OCI-LY1 (cell line): Measurements from ENCODE around the gene E2F1.
"Not testable (repeated sequence)": the region's sequence is repeated elsewhere in the genome, so short reads cannot be mapped to it uniquely, and the experiment has no call there.

ENCODE experiments used
- H2AFZ ChIP-seq: fragments of 200-600 bp; sonication (generic), shearing (Covaris generic); 2 replicates; pipeline ENCODE4 v1.6.0; 2014; ENCODE audit warnings: antibody characterized with exemption, mild to moderate bottlenecking, low read length
- H3F3A ChIP-seq: fragments of 200-600 bp; sonication (generic), shearing (Covaris generic); 2 replicates; pipeline ENCODE4 v1.6.0; 2014; ENCODE audit warnings: mild to moderate bottlenecking, antibody characterized with exemption, low read length, moderate library complexity; ENCODE audit not compliant: insufficient read depth
- H3K27ac ChIP-seq: fragments of 200-600 bp; sonication (generic); 2 replicates; pipeline ENCODE4 v1.5.1; 2014; ENCODE audit warnings: low read length, mixed run types, mild to moderate bottlenecking, low read depth; ENCODE audit not compliant: poor library complexity, severe bottlenecking
- H3K27me3 ChIP-seq: fragments of 200-600 bp; sonication (generic); 2 replicates; pipeline ENCODE4 v1.6.0; 2014; ENCODE audit warnings: antibody characterized with exemption, mild to moderate bottlenecking, low read length, moderate library complexity; ENCODE audit not compliant: insufficient read depth
- H3K36me3 ChIP-seq: fragments of 200-600 bp; sonication (generic); 2 replicates; pipeline ENCODE4 v1.6.1; 2014; ENCODE audit warnings: mild to moderate bottlenecking, antibody characterized with exemption, low read length, moderate library complexity, mixed read lengths; ENCODE audit not compliant: insufficient read depth
- H3K4me1 ChIP-seq: fragments of 200-600 bp; sonication (generic); 2 replicates; pipeline ENCODE4 v1.5.1; 2014; ENCODE audit warnings: mild to moderate bottlenecking, low read length, moderate library complexity; ENCODE audit not compliant: insufficient read depth, severe bottlenecking
- H3K4me2 ChIP-seq: fragments of 200-600 bp; sonication (generic), shearing (Covaris generic); 2 replicates; pipeline ENCODE4 v1.6.1; 2014; ENCODE audit warnings: low read length
- H3K4me3 ChIP-seq: fragments of 200-600 bp; sonication (generic); 2 replicates; pipeline ENCODE4 v1.5.1; 2014; ENCODE audit warnings: low read length, low read depth, mild to moderate bottlenecking, mixed read lengths; ENCODE audit not compliant: poor library complexity, severe bottlenecking
- H3K79me2 ChIP-seq: fragments of 200-600 bp; shearing (Covaris generic); 2 replicates; pipeline ENCODE4 v1.6.1; 2016; ENCODE audit warnings: mixed run types, low read length, mixed read lengths; ENCODE audit not compliant: insufficient read depth
- H3K9ac ChIP-seq: fragments of 200-600 bp; sonication (generic), shearing (Covaris generic); 2 replicates; pipeline ENCODE4 v1.6.1; 2014; ENCODE audit warnings: mild to moderate bottlenecking, low read length, mixed read lengths
- H3K9me2 ChIP-seq: fragments of 200-600 bp; sonication (generic), shearing (Covaris generic); 2 replicates; pipeline ENCODE4 v1.6.1; 2014; ENCODE audit warnings: low read depth, mild to moderate bottlenecking, low read length, mixed read lengths
- H3K9me3 ChIP-seq: fragments of 200-600 bp; shearing (Covaris generic); 2 replicates; pipeline ENCODE4 v1.6.1; 2014; ENCODE audit warnings: low read length, mixed read lengths
- H4K20me1 ChIP-seq: fragments of 200-600 bp; sonication (generic), shearing (Covaris generic); 2 replicates; pipeline ENCODE4 v1.6.0; 2016; ENCODE audit warnings: mild to moderate bottlenecking, low read length; ENCODE audit not compliant: insufficient read depth
- EZH2 ChIP-seq: fragments of 200-600 bp; sonication (generic), shearing (Covaris generic); IDR thresholded peaks from 2 replicates; pipeline ENCODE4 v1.8.0; 2017; ENCODE audit warnings: borderline replicate concordance, mixed run types, mild to moderate bottlenecking, antibody characterized with exemption, low read length, moderate library complexity, mixed read lengths
- TF ChIP-seq, protein P1 (sequence below): fragments of 200-600 bp; sonication (generic), shearing (Covaris generic); IDR thresholded peaks from 2 replicates; pipeline ENCODE4 v1.5.1; 2017; ENCODE audit warnings: mild to moderate bottlenecking, antibody characterized with exemption, low read length, moderate library complexity, mixed read lengths

E2F1 gene

DNA sequence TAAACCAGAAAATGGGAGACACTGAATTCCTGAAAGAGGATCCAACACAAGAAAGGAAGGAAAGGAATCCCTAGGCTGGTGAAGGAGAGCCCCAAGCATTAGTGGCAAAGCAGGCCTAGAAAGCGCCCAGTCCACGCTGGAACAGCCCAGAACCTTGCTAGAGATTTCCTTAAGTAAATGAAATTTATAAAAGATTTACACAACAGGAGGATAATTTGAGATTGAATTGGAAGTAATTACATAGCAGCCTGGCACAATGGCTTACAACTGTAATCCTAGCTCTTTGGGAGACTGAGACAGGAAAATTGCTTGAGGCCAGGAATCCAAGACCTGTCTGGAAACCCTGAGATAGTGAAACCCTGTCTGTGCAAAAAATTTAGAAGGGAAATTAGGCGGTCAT, 50.8 kb downstream of the E2F1 start:
- TF ChIP-seq, protein P1, sequence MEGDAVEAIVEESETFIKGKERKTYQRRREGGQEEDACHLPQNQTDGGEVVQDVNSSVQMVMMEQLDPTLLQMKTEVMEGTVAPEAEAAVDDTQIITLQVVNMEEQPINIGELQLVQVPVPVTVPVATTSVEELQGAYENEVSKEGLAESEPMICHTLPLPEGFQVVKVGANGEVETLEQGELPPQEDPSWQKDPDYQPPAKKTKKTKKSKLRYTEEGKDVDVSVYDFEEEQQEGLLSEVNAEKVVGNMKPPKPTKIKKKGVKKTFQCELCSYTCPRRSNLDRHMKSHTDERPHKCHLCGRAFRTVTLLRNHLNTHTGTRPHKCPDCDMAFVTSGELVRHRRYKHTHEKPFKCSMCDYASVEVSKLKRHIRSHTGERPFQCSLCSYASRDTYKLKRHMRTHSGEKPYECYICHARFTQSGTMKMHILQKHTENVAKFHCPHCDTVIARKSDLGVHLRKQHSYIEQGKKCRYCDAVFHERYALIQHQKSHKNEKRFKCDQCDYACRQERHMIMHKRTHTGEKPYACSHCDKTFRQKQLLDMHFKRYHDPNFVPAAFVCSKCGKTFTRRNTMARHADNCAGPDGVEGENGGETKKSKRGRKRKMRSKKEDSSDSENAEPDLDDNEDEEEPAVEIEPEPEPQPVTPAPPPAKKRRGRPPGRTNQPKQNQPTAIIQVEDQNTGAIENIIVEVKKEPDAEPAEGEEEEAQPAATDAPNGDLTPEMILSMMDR, result no peak
- TF ChIP-seq EZH2, result no peak
- H3K27ac ChIP-seq, result no peak overlapping the region
- H3K4me1 ChIP-seq, result no peaks in the 10 kb centered on the region
- peaks cover 38% of the 10 kb centered on the region for H3K36me3 ChIP-seq
- no peak overlapping the region for H3K4me2 ChIP-seq
- no peaks in the 10 kb centered on the region for H3F3A ChIP-seq
- no peaks in the 10 kb centered on the region for H3K9me3 ChIP-seq
- no peaks in the 10 kb centered on the region for H3K27me3 ChIP-seq
- H2AFZ ChIP-seq, result no peak overlapping the region
- no peak overlapping the region for H3K9ac ChIP-seq
- H3K4me3 ChIP-seq, result no peak overlapping the region
- H3K79me2 ChIP-seq, result no peaks in the 10 kb centered on the region
- H4K20me1 ChIP-seq, result no peaks in the 10 kb centered on the region
- no peaks in the 10 kb centered on the region for H3K9me2 ChIP-seq

DNA sequence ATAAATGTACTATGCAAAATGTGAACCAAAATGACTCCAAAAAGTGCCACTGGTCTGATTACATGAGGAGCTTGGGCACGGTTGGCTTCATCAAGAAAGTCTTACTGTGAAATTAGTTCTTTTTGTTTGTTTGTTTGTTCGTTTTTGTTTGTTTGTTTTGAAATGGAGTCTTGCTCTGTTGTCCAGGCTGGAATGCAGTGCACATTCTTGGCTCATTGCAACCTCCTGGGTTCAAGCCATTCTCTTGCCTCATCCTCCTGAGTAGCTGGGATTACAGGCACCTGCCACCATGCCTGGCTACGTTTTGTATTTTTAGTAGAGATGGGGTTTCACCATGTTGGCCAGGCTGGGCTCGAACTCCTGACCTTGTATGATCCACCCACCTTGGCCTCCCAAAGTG, 54.3 kb downstream of the E2F1 start:
- not testable (repeated sequence) for H3K9ac ChIP-seq, H2AFZ ChIP-seq, H4K20me1 ChIP-seq, H3K9me2 ChIP-seq, H3K27me3 ChIP-seq, H3F3A ChIP-seq, H3K79me2 ChIP-seq, H3K4me2 ChIP-seq, H3K4me3 ChIP-seq, H3K27ac ChIP-seq, H3K9me3 ChIP-seq, H3K4me1 ChIP-seq
- H3K36me3 ChIP-seq, result peaks cover 51% of the 10 kb centered on the region

DNA sequence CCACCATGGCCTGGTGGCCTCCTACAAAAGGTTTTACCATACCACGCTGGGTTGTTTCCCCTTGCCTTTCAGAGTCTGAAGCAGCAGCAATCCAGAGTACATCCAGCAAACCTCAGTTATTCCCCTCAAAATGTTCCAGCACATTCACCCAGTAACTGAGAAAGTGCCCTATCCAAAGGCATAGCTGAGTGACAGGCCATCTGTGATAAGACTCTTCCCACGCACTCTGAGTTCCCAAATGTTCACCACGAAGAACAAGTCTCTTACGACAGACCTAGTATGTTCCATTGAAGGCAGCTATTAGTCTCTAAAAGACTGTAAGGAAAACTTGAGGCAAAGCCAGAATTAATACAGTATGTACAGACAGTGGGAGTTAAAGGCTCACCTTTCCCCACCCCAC, 55.7 kb downstream of the E2F1 start:
- Histone ChIP-seq H3K27ac (no peak overlapping the region), H3F3A (no peaks in the 10 kb centered on the region), H3K36me3 (peaks cover 57% of the 10 kb centered on the region), H3K9me3 (no peaks in the 10 kb centered on the region), H4K20me1 (no peaks in the 10 kb centered on the region), H3K27me3 (no peaks in the 10 kb centered on the region), H3K79me2 (no peaks in the 10 kb centered on the region), H3K4me3 (no peak overlapping the region), H3K4me1 (no peaks in the 10 kb centered on the region), H2AFZ (no peak overlapping the region), H3K9ac (no peak overlapping the region), H3K4me2 (no peak overlapping the region), H3K9me2 (no peaks in the 10 kb centered on the region)
- no peak for TF ChIP-seq EZH2
- TF ChIP-seq, protein P1, result no peak

DNA sequence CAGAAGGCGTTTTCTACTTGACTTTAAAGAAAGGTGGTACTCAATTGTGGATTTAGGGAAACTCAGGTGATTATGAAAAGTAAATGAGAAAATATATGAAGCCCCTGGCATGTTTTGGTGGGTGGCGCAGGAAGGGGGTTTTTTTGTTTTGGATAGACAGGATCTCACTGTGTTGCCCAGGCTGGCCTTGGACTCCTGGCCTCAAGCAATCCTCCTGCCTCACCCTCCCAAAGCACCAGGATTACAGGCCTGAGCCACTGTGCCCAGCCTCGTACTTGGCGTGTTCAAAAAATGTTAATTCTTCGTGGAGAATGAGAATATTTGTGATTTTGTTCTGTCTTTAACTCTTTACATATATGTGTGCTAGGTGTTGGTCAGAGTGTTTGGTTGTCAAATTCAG, 56.2 kb downstream of the E2F1 start:
- H3K9ac ChIP-seq, result no peak overlapping the region
- TF ChIP-seq EZH2, result no peak
- TF ChIP-seq, protein P1, result no peak
- no peaks in the 10 kb centered on the region for H3K79me2 ChIP-seq
- no peaks in the 10 kb centered on the region for H4K20me1 ChIP-seq
- no peaks in the 10 kb centered on the region for H3K4me1 ChIP-seq
- H3K9me3 ChIP-seq, result no peaks in the 10 kb centered on the region
- no peaks in the 10 kb centered on the region for H3F3A ChIP-seq
- peaks cover 62% of the 10 kb centered on the region for H3K36me3 ChIP-seq
- no peak overlapping the region for H3K4me2 ChIP-seq
- H3K9me2 ChIP-seq, result no peaks in the 10 kb centered on the region
- H2AFZ ChIP-seq, result no peak overlapping the region
- no peaks in the 10 kb centered on the region for H3K27me3 ChIP-seq
- H3K4me3 ChIP-seq, result no peak overlapping the region
- no peak overlapping the region for H3K27ac ChIP-seq
